CD8-positive, alpha-beta memory T cell (primary cell): ENCODE data around the gene SLC9A1. TPM values are rescaled to one million over a fixed set of nuclear protein-coding genes. Genes with fewer than 3 reads are reported as not detected.
"Not testable (repeated sequence)": the region's sequence is repeated elsewhere in the genome, so short reads cannot be mapped to it uniquely, and the experiment has no call there.

Experiments used
- CTCF ChIA-PET: fragments of 350-600 bp; sonication (Branson Sonifier 250); formaldehyde crosslinking; loops from one replicate; lab custom pipeline; 2021; ENCODE audit warnings: antibody characterized with exemption; lab: Charles Lee
- POLR2A ChIA-PET: fragments of 350-600 bp; sonication (Branson Sonifier 250); formaldehyde crosslinking; loops from one replicate; lab custom pipeline; 2021; ENCODE audit warnings: antibody characterized with exemption; lab: Charles Lee
- DNase-seq, 5 donors: peaks; one replicate each; pipeline versions ENCODE4 v3.0.0 to v3.0.0-alpha.2; 2020 to 2022; ENCODE audit warnings: mixed read lengths in 1 of 5
- H3K27ac ChIP-seq: one replicate; pipeline ENCODE4 v1.7.0; 2013; ENCODE audit warnings: low read depth, mild to moderate bottlenecking, low read length, moderate library complexity
- H3K27me3 ChIP-seq: 2 replicates; pipeline ENCODE4 v1.7.0; 2013; ENCODE audit warnings: low read length, mild to moderate bottlenecking; ENCODE audit not compliant: insufficient read depth, poor library complexity, severe bottlenecking
- H3K36me3 ChIP-seq: 2 replicates; pipeline ENCODE4 v1.7.0; 2013; ENCODE audit warnings: mild to moderate bottlenecking, low read length, moderate library complexity; ENCODE audit not compliant: insufficient read depth
- H3K4me1 ChIP-seq: 2 replicates; pipeline ENCODE4 v1.7.0; 2013; ENCODE audit warnings: mild to moderate bottlenecking, low read length, moderate library complexity; ENCODE audit not compliant: insufficient read depth
- H3K4me3 ChIP-seq: 2 replicates; pipeline ENCODE4 v1.7.0; 2013; ENCODE audit warnings: mild to moderate bottlenecking, low read length
- H3K9me3 ChIP-seq: 2 replicates; pipeline ENCODE4 v1.7.0; 2013; ENCODE audit warnings: mild to moderate bottlenecking, low read length
- H3K27ac Mint-ChIP-seq, 8 donors: one replicate each; pipeline ENCODE4 v1.8.0; 2020 to 2021; ENCODE audit warnings: mixed read lengths in 8 of 8, mild to moderate bottlenecking in 6 of 8, inconsistent platforms in 3 of 8, moderate library complexity in 3 of 8
- H3K27me3 Mint-ChIP-seq, 2 donors: one replicate each; pipeline ENCODE4 v1.8.0; 2020 to 2021; ENCODE audit warnings: mixed read lengths in 2 of 2, mild to moderate bottlenecking in 1 of 2, moderate library complexity in 1 of 2
- H3K36me3 Mint-ChIP-seq, 3 donors: one replicate each; pipeline ENCODE4 v1.8.0; 2020 to 2021; ENCODE audit warnings: mixed read lengths in 3 of 3, inconsistent platforms in 1 of 3, mild to moderate bottlenecking in 1 of 3
- H3K4me1 Mint-ChIP-seq, 3 donors: one replicate each; pipeline ENCODE4 v1.8.0; 2020 to 2021; ENCODE audit warnings: mixed read lengths in 3 of 3, inconsistent platforms in 1 of 3, mild to moderate bottlenecking in 1 of 3
- H3K4me3 Mint-ChIP-seq, 7 donors: one replicate each; pipeline ENCODE4 v1.8.0; 2020 to 2021; ENCODE audit warnings: mixed read lengths in 7 of 7, mild to moderate bottlenecking in 6 of 7, moderate library complexity in 4 of 7, inconsistent platforms in 2 of 7
- H3K9me3 Mint-ChIP-seq, 5 donors: one replicate each; pipeline ENCODE4 v1.8.0; 2020 to 2022; ENCODE audit warnings: mixed read lengths in 5 of 5, mild to moderate bottlenecking in 3 of 5, moderate library complexity in 2 of 5, inconsistent platforms in 1 of 5
- polyA plus RNA-seq: library from polyadenylated mRNA; unstranded; fragments of 300-500 nt; fragmentation: Illumina TruSeq; gene quantifications from one replicate; pipeline ENCODE4 v1.2.3, GENCODE V29; 2021
- total RNA-seq, 2 experiments: library from RNA; stranded (reverse); gene quantifications; one replicate each; pipeline ENCODE4 v1.2.3, GENCODE V29; 2021

Gene SLC9A1
- total and polyA plus RNA-seq, 3 experiments from 2014 or later: 15.3 to 24.8 (median 23.9) TPM

DNA sequence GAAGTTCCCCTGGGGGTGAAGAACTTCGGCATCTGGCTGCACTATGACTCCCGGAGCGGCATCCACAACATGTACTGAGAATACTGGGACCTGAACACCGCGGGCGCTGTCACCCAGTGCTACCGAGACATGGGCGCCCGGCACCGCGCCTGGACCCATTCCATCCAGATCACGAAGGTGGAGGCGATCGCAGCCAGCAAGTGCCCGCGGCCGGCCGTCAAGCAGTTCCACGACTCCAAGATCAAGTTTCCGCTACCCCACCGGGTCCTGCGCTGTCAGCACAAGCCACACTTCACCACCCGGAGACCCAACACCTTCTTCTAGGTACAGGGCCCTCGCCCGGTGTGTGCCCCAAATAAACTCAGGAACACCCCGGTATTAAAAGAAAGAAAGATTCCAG is 22.0 kb upstream of the SLC9A1 start:
- H3K9me3 Mint-ChIP-seq: no peaks in the 10 kb centered on the region
- no peak for DNase-seq
- no peak overlapping the region for H3K27ac Mint-ChIP-seq
- Histone ChIP-seq H3K9me3 (no peaks in the 10 kb centered on the region), H3K4me3 (no peak overlapping the region), H3K4me1 (no peaks in the 10 kb centered on the region), H3K27ac (no peak overlapping the region), H3K27me3 (no peaks in the 10 kb centered on the region), H3K36me3 (no peaks in the 10 kb centered on the region)
- peaks cover 0 to 2% of the 10 kb centered on the region in 2 donors for H3K27me3 Mint-ChIP-seq
- ChIA-PET POLR2A (no interaction called here), CTCF (no interaction called here)
- H3K4me3 Mint-ChIP-seq: no peak overlapping the region
- H3K36me3 Mint-ChIP-seq: no peaks in the 10 kb centered on the region
- H3K4me1 Mint-ChIP-seq: peaks cover 0 to 4% (median 0%) of the 10 kb centered on the region in 3 donors

DNA sequence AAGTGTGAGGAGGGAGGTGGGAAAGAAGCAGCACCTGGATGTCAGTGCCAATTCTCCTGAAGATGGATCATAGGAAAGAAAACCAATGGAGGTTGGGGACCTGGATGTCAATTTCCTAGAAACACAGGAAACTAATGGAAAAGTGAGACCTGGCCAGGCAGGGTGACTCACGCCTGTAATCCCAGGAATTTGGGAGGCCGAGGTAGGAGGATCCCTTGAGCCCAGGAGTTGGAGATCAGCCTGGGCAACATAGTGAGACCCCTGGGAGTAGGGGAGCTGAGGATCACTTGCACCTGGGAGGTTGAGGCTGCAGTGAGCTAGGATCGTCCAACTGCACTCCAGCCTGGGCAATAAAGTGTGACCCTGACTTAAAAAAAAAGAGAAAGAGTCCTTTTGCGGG is 21.4 kb upstream of the SLC9A1 start:
- Mint-ChIP-seq H3K4me3 (no peak overlapping the region), H3K9me3 (no peaks in the 10 kb centered on the region), H3K27ac (no peak overlapping the region), H3K4me1 (peaks cover 0 to 4% (median 0%) of the 10 kb centered on the region in 3 donors), H3K36me3 (no peaks in the 10 kb centered on the region), H3K27me3 (peaks cover 0 to 2% of the 10 kb centered on the region in 2 donors)
- Histone ChIP-seq H3K27ac (no peak overlapping the region), H3K27me3 (no peaks in the 10 kb centered on the region), H3K9me3 (no peaks in the 10 kb centered on the region), H3K4me1 (no peaks in the 10 kb centered on the region), H3K4me3 (no peak overlapping the region), H3K36me3 (no peaks in the 10 kb centered on the region)
- CTCF ChIA-PET: no interaction called here
- POLR2A ChIA-PET: no interaction called here
- no peak for DNase-seq

DNA sequence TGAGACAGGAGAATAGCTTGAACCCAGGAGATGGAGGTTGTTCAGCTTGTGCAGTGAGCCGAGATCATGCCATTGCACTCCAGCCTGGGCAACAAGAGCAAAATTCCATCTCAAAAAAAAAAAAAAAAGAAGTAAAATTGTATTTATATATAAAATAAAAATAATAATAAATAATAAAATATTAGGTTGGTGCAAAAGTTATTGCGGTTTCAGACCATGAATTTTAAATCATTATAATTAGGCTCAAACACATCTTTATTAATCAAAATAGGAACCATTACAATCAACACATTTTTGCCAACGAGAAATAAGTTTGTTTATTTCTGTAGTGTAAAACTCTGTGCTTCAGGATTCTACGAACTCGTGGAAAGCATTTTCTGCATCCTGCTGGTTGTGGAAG is 18.1 kb upstream of the SLC9A1 start:
- H3K36me3 Mint-ChIP-seq, H3K27ac ChIP-seq, H3K9me3 Mint-ChIP-seq, CTCF ChIA-PET, DNase-seq, H3K9me3 ChIP-seq, H3K4me3 Mint-ChIP-seq, H3K4me1 Mint-ChIP-seq, H3K27me3 Mint-ChIP-seq, H3K4me3 ChIP-seq, H3K27me3 ChIP-seq, H3K36me3 ChIP-seq, H3K4me1 ChIP-seq, H3K27ac Mint-ChIP-seq: not testable (repeated sequence)
- POLR2A ChIA-PET: interaction anchor here (0.6 kb wide), 1 partner anchor 986 kb away, joined by 5 read pairs; no protein-coding TSS in a partner anchor

DNA sequence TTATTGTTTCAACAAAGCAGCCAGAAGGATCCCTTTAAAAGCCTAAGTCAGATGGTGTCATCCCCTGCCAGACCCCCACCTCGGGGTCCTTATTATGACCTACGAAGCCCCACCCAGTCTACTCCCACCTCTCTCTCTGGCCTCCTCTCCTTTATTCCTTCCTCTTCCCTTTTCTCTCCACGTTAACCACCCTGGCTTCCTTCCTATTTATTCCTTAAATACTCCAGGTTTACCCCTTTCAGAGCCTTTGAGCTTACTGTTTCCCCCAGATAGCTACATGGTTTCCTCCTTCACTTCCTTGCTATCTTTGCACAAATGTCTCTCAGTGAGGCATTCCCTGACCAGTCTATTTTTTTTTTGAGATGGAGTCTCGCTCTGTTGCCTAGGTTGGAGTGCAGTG is 12.0 kb upstream of the SLC9A1 start:
- Mint-ChIP-seq H3K27me3 (no peaks in the 10 kb centered on the region), H3K36me3 (no peaks in the 10 kb centered on the region), H3K4me1 (no peaks in the 10 kb centered on the region), H3K9me3 (no peaks in the 10 kb centered on the region), H3K27ac (no peak overlapping the region), H3K4me3 (no peak overlapping the region)
- Histone ChIP-seq H3K36me3 (no peaks in the 10 kb centered on the region), H3K27ac (no peak overlapping the region), H3K4me1 (peaks cover 4% of the 10 kb centered on the region), H3K4me3 (no peak overlapping the region), H3K9me3 (no peaks in the 10 kb centered on the region), H3K27me3 (no peaks in the 10 kb centered on the region)
- ChIA-PET POLR2A (no interaction called here), CTCF (no interaction called here)
- no peak for DNase-seq

DNA sequence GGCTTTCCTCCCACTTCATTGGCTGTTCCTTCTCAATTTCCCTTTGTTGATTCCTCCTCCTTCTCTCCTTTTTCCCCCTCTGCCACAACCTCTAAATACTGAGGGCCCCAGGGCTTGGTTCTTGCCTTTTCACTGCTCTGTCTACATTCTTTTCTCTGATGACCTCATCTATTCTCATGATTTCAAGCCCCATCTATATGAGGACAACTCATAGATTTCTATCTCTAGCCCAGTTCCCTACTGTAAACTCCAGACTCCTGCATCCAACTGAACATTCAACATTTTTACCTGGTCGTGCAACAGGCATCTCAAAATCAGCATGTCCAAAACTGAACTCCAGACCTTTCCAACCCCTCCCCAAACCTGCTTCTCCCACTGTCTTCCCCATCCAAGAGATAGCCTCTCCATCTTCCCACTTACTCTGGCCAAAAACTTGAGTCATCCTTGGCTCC is 11.5 kb upstream of the SLC9A1 start:
- Histone ChIP-seq H3K27me3 (no peaks in the 10 kb centered on the region), H3K4me3 (no peak overlapping the region), H3K36me3 (no peaks in the 10 kb centered on the region), H3K4me1 (peaks cover 9% of the 10 kb centered on the region), H3K27ac (no peak overlapping the region), H3K9me3 (no peaks in the 10 kb centered on the region)
- H3K36me3 Mint-ChIP-seq: no peaks in the 10 kb centered on the region
- no peaks in the 10 kb centered on the region for H3K27me3 Mint-ChIP-seq
- H3K9me3 Mint-ChIP-seq: no peaks in the 10 kb centered on the region
- H3K4me3 Mint-ChIP-seq: no peak overlapping the region
- POLR2A ChIA-PET: no interaction called here
- CTCF ChIA-PET: interaction anchor here (0.9 kb wide), 1 partner anchor 12 kb away, joined by 5 read pairs; the partner anchor contains the start of gene SLC9A1
- H3K27ac Mint-ChIP-seq: no peak overlapping the region
- no peak for DNase-seq
- H3K4me1 Mint-ChIP-seq: no peaks in the 10 kb centered on the region

DNA sequence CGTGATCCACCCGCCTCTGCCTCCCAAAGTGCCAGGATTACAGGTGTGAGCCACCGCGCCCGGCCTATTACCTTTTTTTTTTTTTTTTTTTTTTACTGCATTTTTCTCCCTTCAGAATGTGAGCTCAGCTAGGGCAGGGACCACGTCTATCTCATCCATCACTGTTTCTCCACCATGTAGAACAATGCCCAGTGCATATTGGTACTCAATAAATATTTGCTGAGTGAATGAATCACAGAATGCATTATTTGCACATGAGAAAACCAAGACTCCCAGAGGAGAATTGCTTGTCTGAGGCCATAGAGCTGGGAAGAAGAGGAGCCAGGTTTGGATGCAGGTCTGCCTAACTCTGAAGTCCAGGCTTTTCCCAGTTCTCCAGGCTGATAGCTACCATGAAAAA is 8.2 kb upstream of the SLC9A1 start:
- DNase-seq: no peak
- no peaks in the 10 kb centered on the region for H3K36me3 Mint-ChIP-seq
- Histone ChIP-seq H3K27ac (no peak overlapping the region), H3K4me1 (peaks cover 12% of the 10 kb centered on the region), H3K9me3 (no peaks in the 10 kb centered on the region), H3K4me3 (no peak overlapping the region), H3K27me3 (no peaks in the 10 kb centered on the region), H3K36me3 (no peaks in the 10 kb centered on the region)
- no peak overlapping the region for H3K27ac Mint-ChIP-seq
- H3K27me3 Mint-ChIP-seq: no peaks in the 10 kb centered on the region
- no peak overlapping the region for H3K4me3 Mint-ChIP-seq
- CTCF ChIA-PET: interaction anchor here (0.8 to 1.2 kb wide), 2 partner anchors 8 to 18 kb away, joined by 3 read pairs; partner anchors contain the start of gene SLC9A1
- no peaks in the 10 kb centered on the region for H3K9me3 Mint-ChIP-seq
- POLR2A ChIA-PET: no interaction called here
- H3K4me1 Mint-ChIP-seq: no peaks in the 10 kb centered on the region

DNA sequence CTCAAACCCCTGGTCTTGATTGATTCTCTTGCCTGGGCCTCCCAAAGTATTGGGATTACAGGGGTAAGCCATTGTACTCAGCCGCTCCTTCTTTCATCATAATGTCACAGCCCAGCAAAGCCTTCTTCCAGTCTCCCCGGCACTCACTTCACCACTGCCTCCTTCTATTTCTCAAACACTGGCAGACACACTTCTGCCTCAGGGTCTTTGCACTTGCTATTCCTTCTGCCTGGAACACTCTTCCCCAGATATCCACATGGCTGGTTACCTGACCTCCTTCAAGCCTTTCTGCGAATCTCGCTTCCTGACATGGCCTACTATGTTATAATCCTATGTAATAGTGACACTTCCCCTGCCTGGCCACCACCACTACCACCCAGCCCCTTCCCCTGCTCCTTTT is 7.2 kb upstream of the SLC9A1 start:
- no peaks in the 10 kb centered on the region for H3K4me1 Mint-ChIP-seq
- Histone ChIP-seq H3K9me3 (no peaks in the 10 kb centered on the region), H3K4me1 (peaks cover 12% of the 10 kb centered on the region), H3K27ac (no peak overlapping the region), H3K36me3 (no peaks in the 10 kb centered on the region), H3K4me3 (no peak overlapping the region), H3K27me3 (no peaks in the 10 kb centered on the region)
- H3K27me3 Mint-ChIP-seq: no peaks in the 10 kb centered on the region
- no peak overlapping the region for H3K4me3 Mint-ChIP-seq
- POLR2A ChIA-PET: no interaction called here
- CTCF ChIA-PET: interaction anchor here (0.8 kb wide), 1 partner anchor 17 kb away, joined by 3 read pairs; no protein-coding TSS in a partner anchor
- no peaks in the 10 kb centered on the region for H3K36me3 Mint-ChIP-seq
- no peaks in the 10 kb centered on the region for H3K9me3 Mint-ChIP-seq
- DNase-seq: no peak
- H3K27ac Mint-ChIP-seq: peak overlapping the region in 2 of 8 donors; percentile 18 to 24

DNA sequence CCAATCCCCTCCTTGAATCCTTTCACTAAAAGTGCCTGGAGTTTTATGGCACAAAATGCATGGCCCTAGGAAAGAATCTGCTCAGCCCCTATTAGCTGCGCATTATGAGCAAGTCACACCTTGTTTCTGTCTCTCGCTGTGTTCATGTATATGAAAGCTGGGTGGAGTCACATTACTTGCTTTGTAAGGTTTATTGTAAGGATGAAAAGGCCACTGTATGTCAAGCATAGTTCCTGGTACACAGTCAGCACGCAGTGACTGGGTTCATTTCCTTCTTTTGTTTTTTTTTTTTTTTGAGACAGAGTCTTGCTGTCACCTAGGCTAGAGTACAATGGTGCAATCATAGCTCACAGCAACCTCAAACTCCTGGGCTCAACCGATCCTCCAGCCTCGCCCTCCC is 6.7 kb upstream of the SLC9A1 start:
- DNase-seq: peak in 1 of 5 donors; percentile 16
- Histone ChIP-seq H3K27me3 (no peaks in the 10 kb centered on the region), H3K4me3 (peak overlapping the region; percentile 17), H3K27ac (no peak overlapping the region), H3K9me3 (no peaks in the 10 kb centered on the region), H3K36me3 (no peaks in the 10 kb centered on the region), H3K4me1 (peaks cover 12% of the 10 kb centered on the region)
- H3K4me1 Mint-ChIP-seq: no peaks in the 10 kb centered on the region
- CTCF ChIA-PET: no interaction called here
- no peaks in the 10 kb centered on the region for H3K36me3 Mint-ChIP-seq
- no peak overlapping the region for H3K4me3 Mint-ChIP-seq
- POLR2A ChIA-PET: no interaction called here
- no peaks in the 10 kb centered on the region for H3K9me3 Mint-ChIP-seq
- peak overlapping the region in 1 of 8 donors; percentile 18 for H3K27ac Mint-ChIP-seq
- no peaks in the 10 kb centered on the region for H3K27me3 Mint-ChIP-seq
